ENCODE data around the gene DARS1. TPM values are rescaled to one million over a fixed set of nuclear protein-coding genes. Genes with fewer than 3 reads are reported as not detected.

Gene DARS1
- total and polyA plus RNA-seq, 3 experiments from 2014 or later, result 102 to 146 (median 143) TPM

GRCh38 chr2:135948642-135949355, 36.6 kb downstream of the DARS1 start:
- DNase-seq, result peak in 3 of 5 donors; percentile 17 to 66 (median 47)
- Histone ChIP-seq H3K9me3 (ENCODE audit: low read length) (no peaks in the 10 kb centered on the region), H3K27me3 (ENCODE audit: insufficient read depth, low read length, poor library complexity, severe bottlenecking) (no peaks in the 10 kb centered on the region), H3K4me1 (ENCODE audit: insufficient read depth, low read length) (peaks cover 19% of the 10 kb centered on the region), H3K36me3 (ENCODE audit: insufficient read depth, low read length) (no peaks in the 10 kb centered on the region), H3K4me3 (ENCODE audit: low read length) (no peak overlapping the region), H3K27ac (ENCODE audit: low read depth, low read length) (peak overlapping the region; percentile 60)
- no peaks in the 10 kb centered on the region for H3K27me3 Mint-ChIP-seq
- peaks cover 0 to 1% (median 0%) of the 10 kb centered on the region in 5 donors for H3K9me3 Mint-ChIP-seq
- H3K27ac Mint-ChIP-seq, result peak overlapping the region; percentile 87 to 96 (median 92)
- CTCF ChIA-PET, result interaction anchor here (0.9 to 1.0 kb wide), 2 partner anchors 12 to 291 kb away, joined by 3 read pairs; no protein-coding TSS in a partner anchor
- peaks cover 47 to 80% (median 77%) of the 10 kb centered on the region in 3 donors for H3K4me1 Mint-ChIP-seq
- peaks cover 18 to 29% (median 22%) of the 10 kb centered on the region in 3 donors for H3K36me3 Mint-ChIP-seq
- peak overlapping the region; percentile 40 to 80 (median 71) for H3K4me3 Mint-ChIP-seq
- POLR2A ChIA-PET, result interaction anchor here (0.7 to 1.5 kb wide), 5 partner anchors 11 to 1276 kb away, joined by 3 to 4 read pairs (median 3); no protein-coding TSS in a partner anchor

- CTCF ChIA-PET, result interaction anchor here (0.6 to 1.0 kb wide), 3 partner anchors 12 to 291 kb away, joined by 3 to 4 read pairs (median 3); no protein-coding TSS in a partner anchor
- no peaks in the 10 kb centered on the region for H3K36me3 ChIP-seq (ENCODE audit: insufficient read depth, low read length)
- H3K27me3 Mint-ChIP-seq, result no peaks in the 10 kb centered on the region
- H3K4me3 Mint-ChIP-seq, result peak overlapping the region in 6 of 7 donors; percentile 64 to 80 (median 74)
- H3K4me1 ChIP-seq (ENCODE audit: insufficient read depth, low read length), result peaks cover 19% of the 10 kb centered on the region
- POLR2A ChIA-PET, result interaction anchor here (0.8 to 1.5 kb wide), 2 partner anchors 12 to 38 kb away, joined by 3 read pairs; no protein-coding TSS in a partner anchor
- peak overlapping the region; percentile 60 for H3K27ac ChIP-seq (ENCODE audit: low read depth, low read length)
- no peaks in the 10 kb centered on the region for H3K9me3 ChIP-seq (ENCODE audit: low read length)
- no peak overlapping the region for H3K4me3 ChIP-seq (ENCODE audit: low read length)
- peak overlapping the region; percentile 87 to 96 (median 92) for H3K27ac Mint-ChIP-seq
- DNase-seq, result no peak
- H3K36me3 Mint-ChIP-seq, result peaks cover 21 to 31% (median 21%) of the 10 kb centered on the region in 3 donors
- H3K27me3 ChIP-seq (ENCODE audit: insufficient read depth, low read length, poor library complexity, severe bottlenecking), result no peaks in the 10 kb centered on the region
- H3K9me3 Mint-ChIP-seq, result peaks cover 0 to 1% (median 0%) of the 10 kb centered on the region in 5 donors
- H3K4me1 Mint-ChIP-seq, result peaks cover 47 to 79% (median 78%) of the 10 kb centered on the region in 3 donors
Measured at GRCh38 chr2:135948141-135948540, 37.3 kb downstream of the DARS1 start.

- ChIA-PET POLR2A (interaction anchor here (0.7 to 0.8 kb wide), 2 partner anchors 39 to 177 kb away, joined by 3 read pairs; no protein-coding TSS in a partner anchor), CTCF (interaction anchor here (0.6 kb wide), 1 partner anchor 14 kb away, joined by 4 read pairs; no protein-coding TSS in a partner anchor)
- Mint-ChIP-seq H3K4me3 (no peak overlapping the region), H3K36me3 (peaks cover 20 to 31% (median 21%) of the 10 kb centered on the region in 3 donors), H3K27me3 (no peaks in the 10 kb centered on the region), H3K4me1 (peaks cover 46 to 72% (median 71%) of the 10 kb centered on the region in 3 donors), H3K9me3 (peaks cover 0 to 1% (median 0%) of the 10 kb centered on the region in 5 donors), H3K27ac (peak overlapping the region in 4 of 8 donors; percentile 89 to 96 (median 92))
- H3K4me3 ChIP-seq (ENCODE audit: low read length), result no peak overlapping the region
- no peaks in the 10 kb centered on the region for H3K9me3 ChIP-seq (ENCODE audit: low read length)
- no peaks in the 10 kb centered on the region for H3K27me3 ChIP-seq (ENCODE audit: insufficient read depth, low read length, poor library complexity, severe bottlenecking)
- H3K4me1 ChIP-seq (ENCODE audit: insufficient read depth, low read length), result peaks cover 19% of the 10 kb centered on the region
- H3K27ac ChIP-seq (ENCODE audit: low read depth, low read length), result no peak overlapping the region
- H3K36me3 ChIP-seq (ENCODE audit: insufficient read depth, low read length), result peaks cover 5% of the 10 kb centered on the region
- no peak for DNase-seq
Measured at GRCh38 chr2:135947483-135947882, 37.9 kb downstream of the DARS1 start.

GRCh38 chr2:135945526-135945925, 39.9 kb downstream of the DARS1 start:
- peaks cover 5% of the 10 kb centered on the region for H3K36me3 ChIP-seq (ENCODE audit: insufficient read depth, low read length)
- CTCF ChIA-PET, result no interaction called here
- H3K4me1 ChIP-seq (ENCODE audit: insufficient read depth, low read length), result peaks cover 19% of the 10 kb centered on the region
- H3K9me3 Mint-ChIP-seq, result peaks cover 0 to 2% (median 0%) of the 10 kb centered on the region in 5 donors
- H3K36me3 Mint-ChIP-seq, result peaks cover 9 to 31% (median 18%) of the 10 kb centered on the region in 3 donors
- peaks cover 42 to 63% (median 63%) of the 10 kb centered on the region in 3 donors for H3K4me1 Mint-ChIP-seq
- H3K27ac Mint-ChIP-seq, result peak overlapping the region in 4 of 8 donors; percentile 9 to 74 (median 36)
- no peak overlapping the region for H3K4me3 ChIP-seq (ENCODE audit: low read length)
- DNase-seq, result no peak
- POLR2A ChIA-PET, result no interaction called here
- no peaks in the 10 kb centered on the region for H3K9me3 ChIP-seq (ENCODE audit: low read length)
- no peak overlapping the region for H3K27ac ChIP-seq (ENCODE audit: low read depth, low read length)
- no peaks in the 10 kb centered on the region for H3K27me3 Mint-ChIP-seq
- H3K27me3 ChIP-seq (ENCODE audit: insufficient read depth, low read length, poor library complexity, severe bottlenecking), result no peaks in the 10 kb centered on the region
- no peak overlapping the region for H3K4me3 Mint-ChIP-seq

GRCh38 chr2:135944625-135945024, 40.8 kb downstream of the DARS1 start:
- Histone ChIP-seq H3K27ac (ENCODE audit: low read depth, low read length) (no peak overlapping the region), H3K9me3 (ENCODE audit: low read length) (no peaks in the 10 kb centered on the region), H3K27me3 (ENCODE audit: insufficient read depth, low read length, poor library complexity, severe bottlenecking) (no peaks in the 10 kb centered on the region), H3K36me3 (ENCODE audit: insufficient read depth, low read length) (peaks cover 5% of the 10 kb centered on the region), H3K4me1 (ENCODE audit: insufficient read depth, low read length) (peaks cover 13% of the 10 kb centered on the region), H3K4me3 (ENCODE audit: low read length) (no peak overlapping the region)
- peak overlapping the region in 5 of 8 donors; percentile 13 to 74 (median 24) for H3K27ac Mint-ChIP-seq
- H3K9me3 Mint-ChIP-seq, result peaks cover 0 to 2% (median 0%) of the 10 kb centered on the region in 5 donors
- H3K4me3 Mint-ChIP-seq, result no peak overlapping the region
- H3K4me1 Mint-ChIP-seq, result peaks cover 40 to 63% (median 63%) of the 10 kb centered on the region in 3 donors
- H3K27me3 Mint-ChIP-seq, result no peaks in the 10 kb centered on the region
- ChIA-PET CTCF (no interaction called here), POLR2A (no interaction called here)
- no peak for DNase-seq
- peaks cover 13 to 35% (median 20%) of the 10 kb centered on the region in 3 donors for H3K36me3 Mint-ChIP-seq

- Mint-ChIP-seq H3K4me1 (peaks cover 35 to 61% (median 60%) of the 10 kb centered on the region in 3 donors), H3K27me3 (no peaks in the 10 kb centered on the region), H3K4me3 (no peak overlapping the region), H3K27ac (peak overlapping the region in 2 of 8 donors; percentile 11 to 50), H3K9me3 (peaks cover 0 to 2% (median 0%) of the 10 kb centered on the region in 5 donors), H3K36me3 (peaks cover 19 to 43% (median 22%) of the 10 kb centered on the region in 3 donors)
- Histone ChIP-seq H3K4me1 (ENCODE audit: insufficient read depth, low read length) (peaks cover 4% of the 10 kb centered on the region), H3K27ac (ENCODE audit: low read depth, low read length) (no peak overlapping the region), H3K9me3 (ENCODE audit: low read length) (no peaks in the 10 kb centered on the region), H3K36me3 (ENCODE audit: insufficient read depth, low read length) (peaks cover 5% of the 10 kb centered on the region), H3K4me3 (ENCODE audit: low read length) (no peak overlapping the region), H3K27me3 (ENCODE audit: insufficient read depth, low read length, poor library complexity, severe bottlenecking) (no peaks in the 10 kb centered on the region)
- CTCF ChIA-PET, result interaction anchor here (1.3 kb wide), 1 partner anchor 441 kb away, joined by 4 read pairs; no protein-coding TSS in a partner anchor
- POLR2A ChIA-PET, result no interaction called here
- DNase-seq, result no peak
Measured at GRCh38 chr2:135942936-135943688, 42.3 kb downstream of the DARS1 start.

GRCh38 chr2:135936524-135936923, 48.9 kb downstream of the DARS1 start:
- Histone ChIP-seq H3K9me3 (ENCODE audit: low read length) (no peaks in the 10 kb centered on the region), H3K27me3 (ENCODE audit: insufficient read depth, low read length, poor library complexity, severe bottlenecking) (no peaks in the 10 kb centered on the region), H3K36me3 (ENCODE audit: insufficient read depth, low read length) (peaks cover 13% of the 10 kb centered on the region), H3K27ac (ENCODE audit: low read depth, low read length) (no peak overlapping the region), H3K4me1 (ENCODE audit: insufficient read depth, low read length) (no peaks in the 10 kb centered on the region), H3K4me3 (ENCODE audit: low read length) (no peak overlapping the region)
- no peak for DNase-seq
- Mint-ChIP-seq H3K4me1 (peaks cover 21 to 53% (median 44%) of the 10 kb centered on the region in 3 donors), H3K27me3 (no peaks in the 10 kb centered on the region), H3K4me3 (no peak overlapping the region), H3K36me3 (peaks cover 13 to 60% (median 20%) of the 10 kb centered on the region in 3 donors), H3K27ac (peak overlapping the region in 1 of 8 donors; percentile 19), H3K9me3 (peaks cover 0 to 1% (median 0%) of the 10 kb centered on the region in 5 donors)
- ChIA-PET CTCF (no interaction called here), POLR2A (no interaction called here)

Measured in CD8-positive, alpha-beta memory T cell (primary cell).